Kidney glomerular epithelial cell (primary cell): ENCODE results near the gene SPECC1L.

Source experiments
- DNase-seq: peaks from one replicate; lab custom pipeline; 2025; lab: John Stamatoyannopoulos, UW

The SPECC1L gene

DNA sequence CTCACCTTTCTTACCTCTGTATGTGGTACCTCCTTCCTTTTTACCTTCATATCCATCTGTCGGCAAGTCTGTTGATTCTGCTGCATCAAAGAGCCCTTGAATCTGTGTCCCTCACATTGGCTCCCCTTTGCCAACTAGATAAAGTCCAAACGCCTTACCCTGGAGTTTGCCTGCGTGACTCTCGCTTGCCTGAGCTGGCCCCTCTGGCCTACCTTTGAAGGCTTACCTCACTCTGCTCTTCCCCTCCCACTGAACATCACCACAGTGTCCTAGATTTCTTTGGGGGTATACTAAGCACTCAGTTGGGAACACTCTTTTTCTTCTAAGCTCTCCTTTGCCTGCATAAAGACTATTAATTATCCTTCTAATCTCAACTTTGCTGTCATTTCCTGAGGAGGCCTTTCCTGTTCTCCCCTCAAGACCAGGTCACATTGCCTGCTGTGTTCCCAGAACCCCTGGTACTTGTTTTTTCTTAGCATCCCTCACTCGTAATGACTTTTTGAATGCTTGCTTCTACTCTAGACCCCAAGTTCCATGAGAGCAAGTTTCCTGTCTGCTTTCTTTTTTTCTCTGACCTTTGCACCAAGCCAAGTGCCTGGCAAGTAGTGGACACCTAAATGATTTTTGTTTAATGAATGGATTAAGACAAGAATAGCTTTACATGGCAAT, 89.0 kb downstream of the SPECC1L start:
- no peak for DNase-seq

DNA sequence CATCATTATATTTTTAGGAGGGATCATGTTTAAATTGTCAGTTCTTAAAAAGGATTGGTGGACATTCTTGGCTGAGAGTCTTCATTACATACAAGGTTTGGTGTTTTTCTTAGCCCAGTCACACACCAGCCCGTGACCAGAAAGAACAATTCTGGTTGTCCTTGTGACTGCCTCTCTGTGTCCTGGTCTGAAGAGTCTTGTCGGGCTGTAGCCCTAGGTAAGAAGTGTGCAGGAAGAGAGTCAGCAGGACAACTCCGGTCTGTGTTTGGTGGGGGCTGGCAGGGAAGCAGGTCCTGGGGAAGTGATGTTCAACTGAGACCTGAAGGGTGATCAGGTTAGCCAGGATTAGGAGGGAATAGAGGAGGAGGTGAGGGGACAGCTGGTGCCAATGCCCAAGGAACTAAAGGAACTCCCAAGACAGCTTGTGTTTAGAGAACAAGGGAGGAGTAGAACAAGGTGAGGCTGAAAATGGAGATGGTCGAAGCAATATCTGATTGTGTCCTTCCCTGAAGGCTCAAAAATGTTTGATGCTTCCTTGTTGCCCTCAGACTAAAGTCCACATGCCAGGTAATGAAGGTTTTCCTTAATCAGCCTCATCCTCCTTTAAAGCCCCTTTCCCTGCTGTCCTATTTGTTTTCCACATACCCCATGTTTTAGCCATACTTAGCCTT, 91.5 kb downstream of the SPECC1L start:
- DNase-seq: no peak

DNA sequence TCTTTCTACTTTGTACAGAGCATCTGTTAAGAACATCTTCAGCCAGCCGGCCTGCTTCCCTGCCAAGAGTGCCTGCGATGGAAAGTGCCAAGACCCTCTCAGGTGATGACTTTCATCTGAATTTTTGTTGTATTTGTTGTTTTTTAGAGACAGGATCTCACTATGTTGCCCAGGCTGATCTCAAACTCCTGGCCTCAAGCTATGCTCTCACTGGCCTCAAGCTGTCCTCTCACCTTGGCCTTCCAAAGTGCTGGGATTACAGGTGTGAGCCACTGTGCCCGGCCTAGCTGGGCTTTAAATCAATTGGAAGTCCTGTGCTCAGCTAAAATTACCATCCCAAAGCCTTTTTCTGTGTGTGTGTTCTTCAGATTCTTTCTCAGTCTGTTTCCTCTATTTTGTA, 92.6 kb downstream of the SPECC1L start:
- no peak for DNase-seq

DNA sequence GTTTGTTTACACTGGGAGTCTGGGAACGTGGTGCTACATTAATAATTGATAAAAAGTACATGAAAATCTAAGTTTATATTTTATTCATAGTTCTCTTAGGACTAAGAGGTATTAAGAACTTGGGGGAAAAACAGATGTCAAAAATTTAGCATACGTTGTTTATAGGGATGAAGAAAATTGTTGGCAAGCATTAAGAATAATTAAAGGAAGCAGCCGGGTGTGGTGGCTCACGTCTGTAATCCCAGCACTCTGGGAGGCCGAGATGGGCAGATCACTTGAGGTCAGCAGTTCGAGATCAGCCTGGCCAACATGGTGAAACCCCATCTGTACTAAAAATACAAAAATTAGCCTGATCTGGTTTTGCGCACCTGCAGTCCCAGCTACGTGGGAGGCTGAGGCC, 96.1 kb downstream of the SPECC1L start:
- DNase-seq: no peak

DNA sequence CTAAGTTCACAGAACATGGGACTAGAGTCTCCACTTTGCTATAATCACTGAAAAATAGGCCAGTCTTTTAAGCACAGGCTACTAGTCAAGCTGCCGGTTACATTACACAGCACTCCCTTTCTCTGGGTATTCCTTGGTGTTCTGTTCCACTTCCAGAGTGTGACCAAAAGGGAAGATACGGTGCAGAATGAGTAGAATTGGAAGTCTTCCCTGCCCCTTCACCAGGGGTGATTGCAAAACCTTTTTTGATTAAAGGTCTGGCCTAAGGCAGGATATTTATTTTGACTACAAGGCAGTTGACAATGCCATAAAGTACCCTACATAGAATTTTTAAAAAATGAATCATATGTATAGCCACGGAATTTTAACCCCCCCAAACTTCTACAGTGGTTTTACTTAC, 97.2 kb downstream of the SPECC1L start:
- no peak for DNase-seq

DNA sequence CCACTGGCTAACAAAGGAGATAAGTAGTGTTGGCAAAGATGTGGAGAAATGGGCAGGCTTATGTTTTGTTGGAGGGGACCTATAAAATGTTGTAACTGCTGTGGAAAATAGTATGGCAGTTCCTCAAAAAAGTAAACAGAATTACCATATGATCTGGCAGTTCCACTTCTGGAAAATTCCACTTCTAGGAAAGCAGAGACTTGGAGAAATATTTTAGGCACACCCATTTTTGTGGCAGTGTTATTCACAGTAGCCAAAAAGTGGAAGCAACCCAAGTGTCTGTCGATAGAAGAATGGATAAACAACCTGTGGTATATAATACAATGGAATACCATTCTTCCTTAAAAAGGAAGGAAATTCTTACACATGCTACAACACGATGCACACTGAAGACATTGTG, 99.8 kb downstream of the SPECC1L start:
- no peak for DNase-seq

DNA sequence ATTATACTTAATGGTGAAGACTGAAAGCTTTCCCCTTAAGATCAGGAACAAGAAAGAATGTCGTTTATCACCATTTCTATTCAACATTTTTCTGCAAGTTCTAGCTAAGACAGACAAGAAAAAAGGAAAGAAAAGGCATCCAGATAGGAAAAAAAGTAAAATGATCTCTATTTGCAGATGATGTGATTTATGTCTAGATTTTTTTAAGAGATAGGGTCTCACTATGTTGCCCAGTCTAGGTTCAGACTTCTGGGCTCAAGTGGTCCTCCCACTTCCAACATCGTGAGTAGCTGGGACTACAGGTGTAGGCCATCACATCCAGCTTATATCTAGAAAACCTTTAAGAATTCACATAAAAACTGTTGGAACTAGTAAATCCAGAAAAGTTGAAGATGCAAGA, 105.4 kb downstream of the SPECC1L start:
- DNase-seq: no peak

DNA sequence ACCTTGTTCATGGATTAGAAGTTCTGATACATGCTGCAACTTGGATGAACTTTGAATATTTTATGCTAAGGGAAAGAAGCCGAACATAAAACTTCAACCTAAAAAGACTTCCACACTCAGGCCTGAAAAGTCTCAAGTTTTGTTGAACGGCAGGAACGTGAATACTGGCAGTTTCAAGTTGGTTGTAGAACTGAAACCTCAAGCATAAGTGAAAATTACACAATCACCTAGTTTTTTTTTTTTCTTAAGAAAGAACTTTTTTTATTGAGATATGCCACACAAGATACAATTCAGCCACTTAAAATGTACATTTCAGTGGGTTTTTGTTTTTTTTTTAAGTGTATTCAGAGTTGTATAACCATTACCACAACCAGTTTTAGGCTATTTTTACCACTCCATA, 106.0 kb downstream of the SPECC1L start:
- DNase-seq: no peak

DNA sequence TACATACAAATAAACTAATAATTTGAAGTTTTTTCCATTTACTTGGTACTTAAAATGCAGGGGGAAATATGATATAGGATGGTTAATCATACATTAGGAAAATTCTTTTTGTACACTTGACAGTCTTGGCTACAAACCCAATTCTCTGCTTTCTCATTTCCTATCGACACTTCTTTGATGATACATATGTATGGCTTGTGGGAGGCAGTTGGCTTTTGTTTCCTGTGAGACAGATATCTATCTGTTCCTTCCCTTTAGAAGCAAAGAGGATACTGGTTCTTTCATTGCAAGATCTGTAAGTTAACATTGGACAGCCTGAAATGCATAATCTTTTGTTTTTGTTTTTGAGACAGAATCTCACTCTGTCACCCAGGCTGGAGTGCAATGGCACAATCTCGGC, 108.9 kb downstream of the SPECC1L start:
- no peak for DNase-seq

DNA sequence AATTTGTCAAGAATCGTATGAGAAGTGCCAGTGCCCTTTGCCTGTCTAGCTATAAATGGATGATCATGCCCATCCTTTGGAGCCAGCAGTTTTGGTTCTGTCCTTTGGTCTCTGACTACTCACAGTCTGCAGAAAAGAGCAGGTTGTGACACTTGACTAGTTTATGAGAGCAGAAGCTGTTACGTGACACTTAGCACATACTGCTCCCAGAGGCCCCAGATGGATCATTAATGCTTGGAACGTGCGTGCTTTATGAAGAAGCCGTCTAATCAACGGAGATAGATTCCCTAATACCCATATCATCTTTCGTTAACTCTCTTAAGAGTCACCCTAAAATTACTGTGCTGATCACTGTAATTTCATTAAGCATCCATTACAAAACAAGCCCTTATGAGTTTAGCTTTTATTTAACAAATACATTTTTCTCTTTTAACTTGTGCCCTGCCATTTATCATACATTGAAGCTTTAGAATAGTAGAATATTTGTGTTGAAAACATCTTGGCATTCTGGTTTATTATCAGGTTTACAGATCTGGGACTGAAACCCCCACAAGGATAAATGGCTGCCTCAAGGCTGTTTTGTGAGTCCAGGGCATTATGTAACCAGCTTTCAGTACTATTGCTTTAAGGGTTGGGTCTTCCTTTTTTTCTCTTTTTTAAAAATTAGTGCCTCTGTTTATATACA, 109.7 kb downstream of the SPECC1L start:
- DNase-seq: no peak

DNA sequence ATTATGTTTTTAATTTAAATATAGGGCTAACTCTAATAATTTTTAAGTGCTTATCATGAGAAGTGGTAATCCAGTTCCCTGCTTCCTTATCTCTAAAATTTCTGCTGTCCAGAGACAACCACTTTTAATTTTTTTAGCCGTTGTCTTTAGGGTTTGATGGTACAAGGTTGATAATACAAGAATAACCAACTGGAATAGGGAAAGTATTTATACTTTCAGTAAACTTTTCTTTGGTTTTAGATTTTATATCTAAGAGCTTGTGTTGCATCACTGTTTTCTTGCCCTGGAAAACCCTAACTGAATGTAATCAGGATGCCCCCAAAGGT, 110.2 kb downstream of the SPECC1L start:
- no peak for DNase-seq

DNA sequence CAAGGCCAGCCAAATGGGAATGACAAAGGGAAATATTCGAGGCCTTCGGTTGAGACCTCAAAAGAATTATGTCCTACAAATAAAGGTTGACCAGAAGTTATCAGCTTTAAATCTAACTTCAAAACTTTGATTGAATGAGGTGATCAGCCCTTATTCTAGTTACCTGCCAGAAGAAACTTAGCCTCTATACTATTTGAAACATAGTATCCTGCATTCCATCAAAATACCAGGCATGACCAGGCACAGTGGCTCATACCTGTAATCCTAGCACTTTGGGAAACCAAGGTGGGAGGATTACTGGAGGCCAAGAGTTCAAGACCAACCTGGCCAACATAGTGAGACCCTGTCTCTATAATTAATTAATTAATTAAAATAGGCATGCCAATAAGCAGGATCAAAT, 112.4 kb downstream of the SPECC1L start:
- DNase-seq: no peak

DNA sequence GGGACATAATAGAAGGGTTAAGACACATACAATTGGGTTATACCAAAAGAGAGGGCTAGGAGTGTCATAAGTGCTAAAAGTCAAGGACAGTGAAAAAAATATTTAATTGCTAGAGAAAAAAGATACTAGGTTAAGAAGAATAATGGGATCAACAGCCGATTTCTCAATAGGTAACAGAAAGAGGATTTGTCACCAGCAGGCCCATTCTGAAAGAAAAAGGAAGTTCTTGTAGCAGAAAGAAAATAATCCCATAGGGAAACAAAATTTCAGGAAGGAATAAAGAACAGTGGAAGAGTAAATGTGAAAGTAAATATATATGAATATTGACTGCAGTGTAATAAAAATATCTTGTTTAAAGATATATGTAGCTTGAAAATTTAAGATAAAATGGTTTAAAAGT, 113.5 kb downstream of the SPECC1L start:
- DNase-seq: no peak

DNA sequence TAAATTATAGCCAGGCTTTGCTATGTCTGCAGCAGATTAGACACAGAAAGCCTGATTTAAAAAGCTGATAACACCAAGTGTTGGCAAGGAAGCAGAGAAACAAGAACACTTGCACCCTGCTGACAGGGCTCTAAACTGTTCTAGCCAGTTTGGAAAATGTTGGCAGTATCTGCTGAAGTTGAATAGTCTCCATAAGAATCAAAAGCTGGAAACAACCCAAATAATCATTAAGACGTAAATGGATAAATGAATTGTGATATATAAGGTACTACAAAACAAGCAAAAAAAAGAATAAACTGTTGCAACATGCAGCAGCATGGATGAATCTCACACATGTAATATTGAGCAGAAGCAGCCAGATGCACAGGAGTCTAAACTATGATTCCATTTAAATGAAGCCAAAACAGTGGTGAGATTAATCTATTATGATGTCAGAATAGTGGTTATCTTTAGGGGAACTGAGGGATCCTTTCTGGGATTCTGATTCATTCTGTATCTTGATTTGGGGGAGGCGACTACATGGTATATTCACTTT, 116.4 kb downstream of the SPECC1L start:
- no peak for DNase-seq

DNA sequence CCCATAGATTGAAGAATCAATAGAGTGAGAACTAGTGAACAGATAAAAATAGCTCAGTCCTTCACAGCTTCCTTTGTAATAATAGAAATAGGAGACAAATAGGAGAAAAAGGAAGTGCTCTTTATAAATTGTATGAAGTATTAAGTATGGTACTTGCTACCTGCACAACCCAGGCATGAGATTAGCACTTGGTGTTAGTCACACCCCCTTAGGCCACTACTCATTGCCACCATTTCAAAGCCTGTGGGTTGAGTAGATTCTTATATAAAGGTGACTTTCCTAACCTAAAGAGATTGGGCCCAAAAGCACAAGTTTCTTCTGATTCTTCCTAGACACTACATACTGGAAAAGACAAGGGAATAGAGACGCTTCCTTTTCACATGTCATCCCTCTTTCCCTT, 119.0 kb downstream of the SPECC1L start:
- no peak for DNase-seq

DNA sequence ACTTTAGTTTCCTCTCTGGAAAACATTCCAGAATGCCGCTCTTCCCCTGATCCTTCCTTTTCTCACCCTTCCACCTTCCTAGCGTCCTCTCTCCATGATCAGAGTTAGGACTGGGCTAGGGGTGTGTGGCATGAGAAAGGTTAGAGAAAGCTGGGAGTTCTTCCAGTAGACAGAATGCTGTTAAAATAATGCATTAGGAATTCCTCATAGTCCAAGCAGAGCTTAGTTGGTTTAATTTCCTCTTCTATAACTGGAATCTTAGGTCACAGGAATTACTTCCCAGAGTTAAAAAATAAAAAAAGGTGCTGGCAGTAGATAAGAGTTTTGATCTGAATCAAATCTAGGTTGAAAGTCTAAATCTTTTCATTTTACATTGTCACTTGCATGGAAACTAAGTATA, 119.5 kb downstream of the SPECC1L start:
- DNase-seq: no peak

DNA sequence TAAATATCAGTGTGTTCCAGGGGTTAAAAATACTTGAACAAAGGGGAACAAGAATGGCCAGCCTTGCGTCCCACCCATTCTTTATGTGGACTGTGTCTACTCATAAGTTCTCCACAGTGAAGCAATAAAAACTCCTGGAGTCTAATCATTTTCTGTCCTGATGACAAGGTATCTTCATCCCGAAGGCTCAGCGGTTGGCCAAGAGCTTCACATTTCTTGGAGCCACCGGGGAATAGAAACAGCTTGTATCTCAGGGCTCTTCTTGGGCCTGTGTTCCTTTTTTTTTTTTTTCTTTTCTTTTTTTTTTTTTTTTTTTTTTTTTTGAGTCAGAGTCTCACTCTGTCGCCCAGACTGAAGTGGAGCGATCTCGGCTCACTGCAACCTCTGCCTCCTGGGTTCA, 119.9 kb downstream of the SPECC1L start:
- no peak for DNase-seq

DNA sequence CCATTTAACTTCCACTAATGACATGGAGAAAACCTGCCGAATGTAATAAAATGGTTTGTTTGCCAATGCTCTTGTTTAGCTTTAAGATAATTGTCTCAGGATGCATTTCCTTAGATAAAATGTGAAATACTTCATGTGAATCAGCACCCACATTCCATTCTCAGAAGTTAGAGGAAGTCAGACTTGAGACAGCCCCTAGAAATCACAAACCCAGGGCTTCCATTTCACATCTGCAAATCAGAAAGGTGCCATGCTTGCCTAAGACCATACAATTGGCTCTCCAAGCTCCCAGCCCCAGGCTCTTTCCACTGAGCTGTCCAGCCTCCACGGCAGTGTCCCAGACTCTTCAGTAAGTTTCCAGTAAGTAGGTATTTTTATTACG, 121.2 kb downstream of the SPECC1L start:
- peak; percentile 8 for DNase-seq

DNA sequence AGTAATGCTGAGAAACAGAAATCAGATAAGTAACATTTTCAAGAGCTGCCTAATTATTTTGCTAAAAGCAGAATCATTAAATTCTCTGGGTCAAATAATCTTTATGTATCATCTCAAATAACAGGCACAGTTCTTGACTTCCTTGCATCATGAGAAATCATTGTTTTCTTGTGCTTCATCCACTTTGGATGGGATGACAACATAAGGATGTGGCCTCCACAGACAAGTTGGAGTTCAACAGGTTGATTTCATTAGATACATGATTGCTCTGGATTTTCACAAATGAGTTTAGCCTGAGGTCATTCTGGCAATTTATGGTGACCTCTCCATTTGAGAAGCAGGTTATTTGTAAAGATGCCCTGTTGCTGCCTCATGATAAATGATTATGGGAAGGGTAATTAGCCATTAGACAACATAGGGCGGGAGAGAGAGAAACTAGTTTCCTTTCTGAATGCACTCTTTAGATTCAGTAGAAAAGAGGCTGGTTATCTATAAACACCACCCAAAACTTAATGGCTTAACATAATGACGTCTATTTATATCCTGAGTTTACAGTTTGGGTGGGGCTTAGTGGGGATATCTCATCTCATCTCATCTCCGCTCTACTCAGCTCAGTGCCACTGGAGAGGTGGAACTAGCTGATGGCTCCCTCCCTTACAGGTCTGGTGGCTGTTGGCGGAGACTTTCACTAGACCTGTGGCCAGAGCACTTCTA, 121.7 kb downstream of the SPECC1L start:
- no peak for DNase-seq

DNA sequence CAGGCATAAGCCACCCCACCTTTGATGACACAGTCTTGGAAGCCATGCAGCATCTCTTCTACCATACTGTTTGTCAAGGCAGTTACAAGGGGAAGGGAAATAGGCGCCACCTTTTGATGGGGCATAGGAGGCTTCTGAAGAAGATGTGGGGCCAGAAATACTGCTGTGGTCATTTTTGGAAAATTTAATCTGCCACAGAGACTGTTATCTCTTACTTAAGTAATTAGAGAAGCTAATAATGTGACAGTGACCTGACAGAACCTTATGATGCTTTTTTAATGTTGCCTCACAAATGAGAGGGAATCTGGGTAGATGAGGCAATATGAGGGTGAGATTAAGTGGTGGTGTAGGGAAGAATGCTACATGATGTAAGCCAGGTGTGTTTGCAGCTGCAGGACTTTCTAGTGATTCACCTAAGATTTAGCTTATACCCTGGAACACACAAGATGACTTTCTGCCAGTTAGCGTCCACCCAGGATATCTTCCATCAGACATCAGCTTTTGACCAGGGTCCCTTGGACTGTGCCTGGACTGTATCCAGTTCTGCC, 122.5 kb downstream of the SPECC1L start:
- DNase-seq: no peak

DNA sequence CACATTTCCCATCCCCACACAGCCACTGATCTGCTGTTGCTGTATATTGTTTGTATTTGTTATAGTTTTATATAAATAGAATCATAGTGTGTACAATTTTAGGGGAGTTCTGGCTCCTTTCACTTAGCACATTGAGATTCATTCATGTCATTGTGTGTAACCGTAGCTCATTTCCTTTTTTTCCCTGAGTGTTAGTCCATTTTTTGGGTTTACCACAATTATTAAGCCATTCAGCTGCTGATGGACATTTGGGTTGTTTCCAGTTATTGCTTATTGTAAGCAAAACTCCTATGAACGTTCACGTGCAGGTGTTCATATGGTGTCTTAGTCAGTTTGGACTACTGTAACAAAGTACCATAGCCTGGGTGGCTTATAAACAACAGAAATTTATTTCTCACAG, 123.2 kb downstream of the SPECC1L start:
- DNase-seq: no peak

DNA sequence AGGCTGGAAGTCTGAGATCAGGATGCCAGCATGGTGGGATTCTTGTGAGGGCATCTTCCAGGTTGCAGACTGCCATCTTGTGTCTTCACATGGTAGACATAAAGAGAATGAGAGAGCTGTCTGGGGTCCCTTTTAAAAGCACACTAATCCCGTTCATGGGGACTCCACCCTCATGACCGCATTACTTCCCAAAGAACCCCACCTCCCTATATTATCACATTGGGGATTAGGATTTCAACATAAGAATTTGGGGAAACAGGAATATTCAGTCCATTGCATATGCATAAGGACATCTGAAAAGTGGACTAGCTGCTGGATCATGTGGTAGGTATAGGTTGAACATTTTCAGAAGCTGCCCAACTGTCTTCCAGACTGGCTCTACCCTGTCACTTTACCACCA, 123.6 kb downstream of the SPECC1L start:
- no peak for DNase-seq

DNA sequence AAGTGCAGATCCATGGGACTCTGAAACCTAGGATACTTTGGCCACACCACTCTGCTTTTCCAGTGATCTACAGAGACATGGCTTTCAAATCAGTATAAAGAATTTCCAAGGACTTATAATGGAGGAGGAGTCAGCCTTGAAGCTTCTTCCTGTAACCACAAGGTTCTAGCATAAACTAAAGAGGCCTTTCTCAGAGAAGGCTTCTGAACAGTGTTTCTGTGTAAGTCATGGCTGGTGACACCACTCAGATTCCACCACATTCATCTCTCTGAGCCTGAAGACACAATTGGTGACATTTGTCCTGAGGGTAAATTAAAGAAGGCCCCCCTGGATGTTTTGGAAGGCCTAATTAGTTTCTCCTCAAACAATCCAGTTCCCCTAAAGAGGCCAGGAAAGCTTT, 127.8 kb downstream of the SPECC1L start:
- DNase-seq: no peak
